Measurements from ENCODE around the gene ANKRD55. TPM values are rescaled to one million over a fixed set of nuclear protein-coding genes. Genes with fewer than 3 reads are reported as not detected.

The ANKRD55 gene
- total and polyA plus RNA-seq, 8 donors = 0.06 TPM; not detected in 7

DNA sequence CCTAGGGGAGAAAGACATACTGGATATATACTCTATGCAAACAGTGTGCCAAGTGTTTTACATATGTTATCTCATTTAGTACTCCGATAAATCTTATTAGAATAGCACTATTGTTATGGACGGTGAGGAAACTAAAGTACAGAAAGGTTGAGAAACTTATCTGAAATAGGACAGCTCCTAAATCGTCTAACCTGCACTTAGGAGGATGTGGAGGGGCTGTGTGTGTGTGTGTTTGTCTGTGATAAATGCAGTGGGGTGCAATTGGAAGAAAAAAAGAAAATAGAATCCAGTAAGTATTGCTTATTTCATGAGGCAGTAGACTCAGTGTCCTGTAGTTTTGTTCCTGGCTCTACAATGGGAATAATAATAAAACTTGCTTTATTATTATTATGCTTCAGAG lies 131.9 kb downstream of the ANKRD55 start:
- FAIRE-seq (no peak), ATAC-seq (no peak), DNase-seq (no peak)
- H3K9me3 ChIP-seq = no peaks in the 10 kb centered on the region
- TF ChIP-seq, protein P1, sequence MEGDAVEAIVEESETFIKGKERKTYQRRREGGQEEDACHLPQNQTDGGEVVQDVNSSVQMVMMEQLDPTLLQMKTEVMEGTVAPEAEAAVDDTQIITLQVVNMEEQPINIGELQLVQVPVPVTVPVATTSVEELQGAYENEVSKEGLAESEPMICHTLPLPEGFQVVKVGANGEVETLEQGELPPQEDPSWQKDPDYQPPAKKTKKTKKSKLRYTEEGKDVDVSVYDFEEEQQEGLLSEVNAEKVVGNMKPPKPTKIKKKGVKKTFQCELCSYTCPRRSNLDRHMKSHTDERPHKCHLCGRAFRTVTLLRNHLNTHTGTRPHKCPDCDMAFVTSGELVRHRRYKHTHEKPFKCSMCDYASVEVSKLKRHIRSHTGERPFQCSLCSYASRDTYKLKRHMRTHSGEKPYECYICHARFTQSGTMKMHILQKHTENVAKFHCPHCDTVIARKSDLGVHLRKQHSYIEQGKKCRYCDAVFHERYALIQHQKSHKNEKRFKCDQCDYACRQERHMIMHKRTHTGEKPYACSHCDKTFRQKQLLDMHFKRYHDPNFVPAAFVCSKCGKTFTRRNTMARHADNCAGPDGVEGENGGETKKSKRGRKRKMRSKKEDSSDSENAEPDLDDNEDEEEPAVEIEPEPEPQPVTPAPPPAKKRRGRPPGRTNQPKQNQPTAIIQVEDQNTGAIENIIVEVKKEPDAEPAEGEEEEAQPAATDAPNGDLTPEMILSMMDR (IDR thresholded peaks at IDR 0.05) = no peak
- H3K27ac ChIP-seq = no peak overlapping the region
- no peaks in the 10 kb centered on the region for H3K36me3 ChIP-seq
- WGBS, 2 donors = 76 to 89% methylated on average over 3 of the region's 3 CpGs
- H3K27me3 ChIP-seq = no peaks in the 10 kb centered on the region
- intact Hi-C loops (cut with DNase I) = no loop called here
- peaks cover 0 to 10% (median 3%) of the 10 kb centered on the region in 3 donors for H3K4me1 ChIP-seq
- no peak overlapping the region for H3K4me3 ChIP-seq

DNA sequence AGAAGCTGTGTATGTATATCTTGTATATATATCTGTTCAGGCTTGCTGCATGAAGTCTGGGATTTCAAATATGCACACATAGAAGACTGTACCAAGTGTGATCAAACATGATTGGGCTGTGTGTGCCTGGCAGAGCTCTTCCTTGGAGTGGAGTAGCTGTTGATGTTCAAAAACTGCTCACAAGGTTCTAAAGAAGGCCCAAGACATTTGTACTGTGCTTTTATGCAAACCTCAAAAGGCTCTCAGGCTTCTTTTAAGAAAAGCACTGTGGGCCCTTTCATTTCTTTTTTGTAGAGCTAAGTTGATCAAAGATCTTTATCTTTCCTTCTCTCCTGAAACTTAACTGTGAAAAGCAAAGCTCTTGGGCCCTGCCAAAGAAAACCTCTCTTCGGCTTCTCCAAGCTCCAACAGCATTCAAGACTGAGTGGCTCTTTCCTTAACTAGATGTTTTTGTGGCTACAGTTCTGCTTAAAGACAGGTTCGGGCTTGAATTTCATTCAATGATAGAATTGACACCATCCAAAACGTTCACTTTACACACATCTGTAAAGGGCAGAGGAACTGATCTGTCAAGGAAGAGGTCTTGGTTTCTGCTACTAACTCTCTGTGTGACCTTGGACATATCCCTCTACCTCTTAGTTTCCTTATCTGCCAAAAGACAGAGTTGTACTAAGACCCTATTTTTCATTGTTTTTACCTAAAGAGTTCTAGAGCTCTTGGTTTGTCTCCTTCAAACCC lies 132.5 kb downstream of the ANKRD55 start:
- Histone ChIP-seq H3K27me3 (no peaks in the 10 kb centered on the region), H3K27ac (no peak overlapping the region), H3K36me3 (no peaks in the 10 kb centered on the region), H3K4me1 (peaks cover 0 to 10% (median 3%) of the 10 kb centered on the region in 3 donors), H3K4me3 (no peak overlapping the region), H3K9me3 (no peaks in the 10 kb centered on the region)
- DNase-seq = no peak
- intact Hi-C loops (cut with DNase I) = no loop called here
- WGBS, 2 donors = 80 to 82% methylated on average over 3 of the region's 3 CpGs
- TF ChIP-seq, protein P1 (IDR thresholded peaks at IDR 0.05) = no peak
- FAIRE-seq = no peak
- no peak for ATAC-seq

GRCh38 chr5:56099346-56099745 lies 133.8 kb downstream of the ANKRD55 start:
- no peaks in the 10 kb centered on the region for H3K36me3 ChIP-seq
- no peak for FAIRE-seq
- peak in 3 of 4 donors; percentile 21 to 46 (median 44) for ATAC-seq

GRCh38 chr5:56097055-56097454 lies 136.1 kb downstream of the ANKRD55 start:
- DNase-seq = no peak
- no peak overlapping the region for H3K27ac ChIP-seq
- ATAC-seq = peak in 1 of 4 donors; percentile 35

More at GRCh38 chr5:56099346-56099745, 133.8 kb downstream of the ANKRD55 start:
- TF ChIP-seq, protein P1 (IDR thresholded peaks at IDR 0.05) = no peak
- Histone ChIP-seq H3K4me3 (no peak overlapping the region), H3K9me3 (no peaks in the 10 kb centered on the region), H3K27me3 (no peaks in the 10 kb centered on the region), H3K4me1 (peaks cover 0 to 10% (median 3%) of the 10 kb centered on the region in 3 donors), H3K27ac (no peak overlapping the region)
- no peak for DNase-seq
- intact Hi-C loops (cut with DNase I) = no loop called here
- 78 to 81% methylated on average over 2 of the region's 2 CpGs for WGBS, 2 donors

More at GRCh38 chr5:56097055-56097454, 136.1 kb downstream of the ANKRD55 start:
- Histone ChIP-seq H3K4me1 (peaks cover 0 to 7% (median 3%) of the 10 kb centered on the region in 3 donors), H3K9me3 (no peaks in the 10 kb centered on the region), H3K27me3 (no peaks in the 10 kb centered on the region), H3K4me3 (no peak overlapping the region), H3K36me3 (no peaks in the 10 kb centered on the region)
- TF ChIP-seq, protein P1 (IDR thresholded peaks at IDR 0.05) = no peak
- intact Hi-C loops (cut with DNase I) = no loop called here
- no peak for FAIRE-seq
- WGBS, 2 donors = 65 to 71% methylated on average over 3 of the region's 3 CpGs
